Colonic mucosa (tissue), 4 donors: Measurements from ENCODE around the gene PIP4K2A. TPM values are rescaled to one million over a fixed set of nuclear protein-coding genes. Genes with fewer than 3 reads are reported as not detected.

Experiments used
- DNase-seq: peaks from one replicate; pipeline ENCODE4 v3.0.0-alpha.2; 2020
- H3K27ac ChIP-seq: fragments of 200-600 bp; one replicate; pipeline ENCODE4 v1.8.0; 2021
- H3K27me3 ChIP-seq: fragments of 200-600 bp; one replicate; pipeline ENCODE4 v1.8.0; 2021
- H3K36me3 ChIP-seq: fragments of 200-600 bp; one replicate; pipeline ENCODE4 v1.8.0; 2021
- H3K4me1 ChIP-seq: fragments of 200-600 bp; one replicate; pipeline ENCODE4 v1.8.0; 2021; ENCODE audit warnings: mild to moderate bottlenecking
- H3K4me3 ChIP-seq: fragments of 200-600 bp; one replicate; pipeline ENCODE4 v1.8.0; 2021
- H3K9ac ChIP-seq, 2 donors: one replicate each; pipeline ENCODE4 v1.7.0; 2013; ENCODE audit warnings: control low read depth in 2 of 2, low read depth in 2 of 2, low read length in 2 of 2
- H3K9me3 ChIP-seq: fragments of 200-600 bp; one replicate; pipeline ENCODE4 v1.8.0; 2021
- intact Hi-C: fragments of 100-400 bp; cut with DNase I; formaldehyde crosslinking; loops from one replicate; pipeline ENCODE4 v1.14.1; 2022
- total RNA-seq, 2 donors: library from RNA; stranded (reverse); fragmentation: NEBNext Ultra II Directional in 1 of 2; extraction: Animal tissue kit (Norgen Biotek cat#: 25700) in 1 of 2; gene quantifications; one replicate each; pipeline ENCODE4 v1.2.1, GENCODE V29; 2021
- TF ChIP-seq, protein P1 (sequence below): fragments of 200-600 bp; IDR thresholded peaks from one replicate; pipeline ENCODE4 v1.8.0; 2022; ENCODE audit warnings: antibody characterized with exemption, mild to moderate bottlenecking
- donor health status: healthy.
- donor health status: DM: no; HTN: no; CAD: no.
- donor health status: DM: no; HTN: no; CAD: no.

The PIP4K2A gene
- total RNA-seq, 2 donors from 2014 or later: 12.1 to 14.9 TPM

DNA sequence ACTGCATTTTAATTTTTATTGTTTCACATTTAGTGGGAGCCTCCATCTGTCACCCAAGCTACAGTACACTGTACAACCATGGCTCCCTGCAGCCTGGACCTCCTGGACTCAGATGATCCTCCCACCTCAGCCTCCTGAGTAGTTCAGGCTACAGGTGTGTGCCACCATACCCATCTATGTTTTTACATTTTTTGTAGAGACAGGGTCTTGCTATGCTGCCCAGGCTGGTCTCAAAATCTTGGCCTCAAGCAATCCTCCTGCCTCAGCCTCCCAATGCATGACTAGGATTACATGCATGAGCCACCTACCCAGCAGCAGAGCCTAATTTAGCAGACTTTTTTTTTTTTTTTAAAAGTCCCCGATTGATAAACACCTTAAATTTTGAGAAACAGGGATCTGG, 5.6 kb downstream of the PIP4K2A start:
- no peaks in the 10 kb centered on the region for H3K27me3 ChIP-seq
- H3K9me3 ChIP-seq: no peaks in the 10 kb centered on the region
- no peaks in the 10 kb centered on the region for H3K36me3 ChIP-seq
- DNase-seq: no peak
- H3K9ac ChIP-seq: no peak overlapping the region
- intact Hi-C loops: no loop called here
- TF ChIP-seq, protein P1, sequence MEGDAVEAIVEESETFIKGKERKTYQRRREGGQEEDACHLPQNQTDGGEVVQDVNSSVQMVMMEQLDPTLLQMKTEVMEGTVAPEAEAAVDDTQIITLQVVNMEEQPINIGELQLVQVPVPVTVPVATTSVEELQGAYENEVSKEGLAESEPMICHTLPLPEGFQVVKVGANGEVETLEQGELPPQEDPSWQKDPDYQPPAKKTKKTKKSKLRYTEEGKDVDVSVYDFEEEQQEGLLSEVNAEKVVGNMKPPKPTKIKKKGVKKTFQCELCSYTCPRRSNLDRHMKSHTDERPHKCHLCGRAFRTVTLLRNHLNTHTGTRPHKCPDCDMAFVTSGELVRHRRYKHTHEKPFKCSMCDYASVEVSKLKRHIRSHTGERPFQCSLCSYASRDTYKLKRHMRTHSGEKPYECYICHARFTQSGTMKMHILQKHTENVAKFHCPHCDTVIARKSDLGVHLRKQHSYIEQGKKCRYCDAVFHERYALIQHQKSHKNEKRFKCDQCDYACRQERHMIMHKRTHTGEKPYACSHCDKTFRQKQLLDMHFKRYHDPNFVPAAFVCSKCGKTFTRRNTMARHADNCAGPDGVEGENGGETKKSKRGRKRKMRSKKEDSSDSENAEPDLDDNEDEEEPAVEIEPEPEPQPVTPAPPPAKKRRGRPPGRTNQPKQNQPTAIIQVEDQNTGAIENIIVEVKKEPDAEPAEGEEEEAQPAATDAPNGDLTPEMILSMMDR: no peak
- no peak overlapping the region for H3K27ac ChIP-seq
- H3K4me1 ChIP-seq: no peaks in the 10 kb centered on the region
- H3K4me3 ChIP-seq: no peak overlapping the region

DNA sequence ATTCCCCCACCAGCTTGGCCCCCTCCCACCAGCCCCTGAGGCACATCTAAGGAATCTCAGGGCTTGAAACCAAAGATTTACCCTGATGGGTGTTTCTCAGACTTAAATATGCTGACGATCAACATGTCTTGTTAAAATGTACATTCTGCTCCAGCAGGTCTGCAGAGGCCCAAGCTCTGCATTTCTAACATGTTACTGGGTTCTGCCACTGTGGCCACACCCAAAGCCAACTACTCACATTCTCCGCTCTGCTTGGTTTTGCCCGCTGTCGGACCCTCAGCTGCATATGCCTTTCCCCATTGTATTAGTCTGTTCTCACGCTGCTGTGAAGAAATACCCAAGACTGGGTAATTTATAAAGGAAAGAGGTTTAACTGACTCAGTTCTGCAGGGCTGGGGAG, 8.9 kb downstream of the PIP4K2A start:
- no peaks in the 10 kb centered on the region for H3K27me3 ChIP-seq
- no peaks in the 10 kb centered on the region for H3K36me3 ChIP-seq
- H3K27ac ChIP-seq: no peak overlapping the region
- no peak overlapping the region for H3K9ac ChIP-seq
- no peaks in the 10 kb centered on the region for H3K9me3 ChIP-seq
- no peak overlapping the region for H3K4me3 ChIP-seq
- TF ChIP-seq, protein P1: no peak
- no peak for DNase-seq
- intact Hi-C loops: no loop called here
- H3K4me1 ChIP-seq: no peaks in the 10 kb centered on the region

DNA sequence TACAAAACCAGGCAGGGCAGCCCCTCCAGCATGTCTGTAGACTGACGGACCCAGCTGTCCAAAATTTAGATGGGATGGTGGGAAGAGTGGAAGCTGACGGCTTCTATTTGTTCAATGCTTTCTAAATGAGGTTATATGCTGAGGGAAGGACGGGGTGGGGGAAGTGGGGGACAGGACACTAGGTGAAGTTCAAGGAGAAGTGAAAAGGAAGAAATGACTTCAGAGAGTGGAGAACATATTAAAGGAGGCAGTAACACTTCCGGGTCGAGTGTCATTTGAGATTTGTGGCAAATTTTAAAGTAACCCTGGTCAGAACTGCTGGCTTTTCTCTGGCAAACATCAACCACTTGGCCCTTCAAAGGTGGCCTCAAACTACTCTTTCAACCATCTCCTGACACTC, 9.4 kb downstream of the PIP4K2A start:
- no peaks in the 10 kb centered on the region for H3K36me3 ChIP-seq
- H3K27ac ChIP-seq: no peak overlapping the region
- no peaks in the 10 kb centered on the region for H3K27me3 ChIP-seq
- no peak overlapping the region for H3K9ac ChIP-seq
- no peaks in the 10 kb centered on the region for H3K4me1 ChIP-seq
- intact Hi-C loops: no loop called here
- H3K4me3 ChIP-seq: no peak overlapping the region
- TF ChIP-seq, protein P1: no peak
- H3K9me3 ChIP-seq: no peaks in the 10 kb centered on the region
- DNase-seq: no peak

DNA sequence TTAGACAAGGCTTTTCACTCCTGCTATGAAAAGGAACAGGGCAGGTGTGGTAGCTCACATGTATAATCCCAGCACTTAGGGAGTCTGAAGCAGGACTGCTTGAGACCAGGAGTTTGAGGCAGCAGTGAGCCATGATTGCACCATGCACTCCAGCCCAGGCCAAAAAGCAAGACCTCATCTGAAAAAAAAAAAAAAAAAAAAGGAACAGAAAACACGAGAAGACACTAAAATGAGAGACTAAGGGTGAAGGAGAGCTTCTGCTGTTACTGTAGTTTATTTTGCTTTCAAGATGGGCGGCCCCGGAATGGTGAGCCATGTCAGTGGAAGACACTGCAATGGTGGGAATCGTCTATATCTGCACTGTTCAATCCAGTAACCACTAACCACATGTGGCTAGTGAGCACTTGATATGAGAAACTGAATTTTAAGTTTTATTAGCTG, 9.9 kb downstream of the PIP4K2A start:
- Histone ChIP-seq H3K9ac (no peak overlapping the region), H3K27ac (no peak overlapping the region), H3K9me3 (no peaks in the 10 kb centered on the region), H3K4me3 (no peak overlapping the region), H3K27me3 (no peaks in the 10 kb centered on the region), H3K36me3 (no peaks in the 10 kb centered on the region), H3K4me1 (no peaks in the 10 kb centered on the region)
- TF ChIP-seq, protein P1: no peak
- no peak for DNase-seq
- intact Hi-C loops: no loop called here

DNA sequence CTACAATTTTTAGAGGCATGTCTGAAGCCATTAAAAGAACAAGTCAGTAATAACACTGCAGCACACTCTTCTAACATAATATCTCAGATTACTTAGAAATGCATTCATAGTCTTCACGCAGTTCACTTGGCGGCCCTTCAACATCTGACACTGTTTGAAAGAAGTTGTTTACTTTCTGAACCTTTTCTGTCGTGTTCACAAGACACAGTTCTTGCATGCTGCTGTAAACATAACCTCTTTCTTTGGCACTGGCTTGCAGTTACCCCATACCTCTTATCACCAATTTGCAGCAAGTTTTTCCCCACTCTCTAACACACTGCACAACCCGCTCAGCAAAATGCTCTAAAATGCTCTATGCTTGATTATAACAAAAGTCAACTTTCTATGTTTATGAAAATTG, 12.0 kb downstream of the PIP4K2A start:
- Histone ChIP-seq H3K27me3 (no peaks in the 10 kb centered on the region), H3K4me3 (no peak overlapping the region), H3K9ac (no peak overlapping the region), H3K9me3 (no peaks in the 10 kb centered on the region), H3K4me1 (no peaks in the 10 kb centered on the region), H3K36me3 (no peaks in the 10 kb centered on the region), H3K27ac (no peak overlapping the region)
- intact Hi-C loops: no loop called here
- TF ChIP-seq, protein P1: no peak
- DNase-seq: no peak
